AG09309 (cell line): ENCODE measurements around the gene AKAP6.

Experiments
- DNase-seq: peaks from one replicate; pipeline ENCODE4 v3.0.0-alpha.2; 2010; ENCODE audit warnings: low read depth
- H3K4me3 ChIP-seq: 2 replicates; pipeline ENCODE4 v1.5.1; 2011; ENCODE audit warnings: mild to moderate bottlenecking, low read depth, low read length, moderate library complexity; ENCODE audit not compliant: control insufficient read depth
- TF ChIP-seq, protein P1 (sequence below): IDR thresholded peaks from 2 replicates; pipeline ENCODE4 v1.5.1; 2011; ENCODE audit warnings: mild to moderate bottlenecking, low read depth, low read length, inconsistent platforms; ENCODE audit not compliant: insufficient read depth, control insufficient read depth; ENCODE audit errors: missing control alignments

The AKAP6 gene

DNA sequence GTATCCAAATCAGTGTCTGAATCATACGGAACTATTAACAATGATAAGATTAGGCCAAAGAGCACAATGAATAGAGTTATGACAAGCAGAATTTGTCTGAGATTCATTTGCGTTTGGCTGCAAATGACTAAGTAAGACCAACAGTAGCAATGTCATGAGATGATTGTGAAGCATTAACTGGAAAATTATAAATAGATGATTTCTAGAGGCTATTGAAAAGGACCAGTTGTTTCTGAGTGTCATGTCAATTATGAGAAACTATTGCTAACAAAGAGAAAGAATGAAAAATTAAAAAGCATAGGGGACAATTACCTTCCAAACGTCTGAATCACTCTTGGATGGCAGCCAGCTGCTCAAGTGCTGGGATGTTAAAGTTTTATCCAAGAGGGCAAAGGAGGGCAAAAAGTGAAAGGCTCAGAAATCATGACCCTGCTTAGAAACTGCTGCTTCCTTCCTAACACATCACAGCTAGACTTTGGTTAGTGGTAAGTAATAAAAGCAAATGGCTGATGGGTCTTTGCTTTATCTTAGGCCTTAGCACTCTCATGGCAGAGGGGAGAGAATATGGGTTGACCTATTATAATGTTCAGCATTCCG, 89.0 kb downstream of the AKAP6 start:
- no peak overlapping the region for H3K4me3 ChIP-seq
- TF ChIP-seq, protein P1, sequence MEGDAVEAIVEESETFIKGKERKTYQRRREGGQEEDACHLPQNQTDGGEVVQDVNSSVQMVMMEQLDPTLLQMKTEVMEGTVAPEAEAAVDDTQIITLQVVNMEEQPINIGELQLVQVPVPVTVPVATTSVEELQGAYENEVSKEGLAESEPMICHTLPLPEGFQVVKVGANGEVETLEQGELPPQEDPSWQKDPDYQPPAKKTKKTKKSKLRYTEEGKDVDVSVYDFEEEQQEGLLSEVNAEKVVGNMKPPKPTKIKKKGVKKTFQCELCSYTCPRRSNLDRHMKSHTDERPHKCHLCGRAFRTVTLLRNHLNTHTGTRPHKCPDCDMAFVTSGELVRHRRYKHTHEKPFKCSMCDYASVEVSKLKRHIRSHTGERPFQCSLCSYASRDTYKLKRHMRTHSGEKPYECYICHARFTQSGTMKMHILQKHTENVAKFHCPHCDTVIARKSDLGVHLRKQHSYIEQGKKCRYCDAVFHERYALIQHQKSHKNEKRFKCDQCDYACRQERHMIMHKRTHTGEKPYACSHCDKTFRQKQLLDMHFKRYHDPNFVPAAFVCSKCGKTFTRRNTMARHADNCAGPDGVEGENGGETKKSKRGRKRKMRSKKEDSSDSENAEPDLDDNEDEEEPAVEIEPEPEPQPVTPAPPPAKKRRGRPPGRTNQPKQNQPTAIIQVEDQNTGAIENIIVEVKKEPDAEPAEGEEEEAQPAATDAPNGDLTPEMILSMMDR, result no peak
- no peak for DNase-seq

DNA sequence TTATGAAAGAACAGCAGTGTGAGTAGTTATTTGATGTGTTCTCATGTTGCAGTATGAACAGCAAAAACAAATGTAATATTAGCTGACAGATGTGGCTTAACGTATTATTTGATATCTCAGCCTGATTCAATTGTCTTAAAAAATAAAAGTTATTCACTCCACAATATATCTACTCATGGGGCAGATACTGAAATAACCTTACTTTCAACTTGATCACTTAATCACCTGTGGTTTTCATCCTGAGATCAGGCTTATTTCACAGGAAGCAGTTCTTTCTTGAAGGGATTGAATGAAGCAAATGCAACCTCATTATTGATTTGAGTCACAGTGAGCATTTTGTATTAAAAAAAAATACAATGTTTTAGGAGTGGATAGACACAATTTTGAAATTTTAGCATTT, 90.3 kb downstream of the AKAP6 start:
- DNase-seq, result no peak
- TF ChIP-seq, protein P1, result no peak
- no peak overlapping the region for H3K4me3 ChIP-seq

- H3K4me3 ChIP-seq, result no peak overlapping the region
- TF ChIP-seq, protein P1, result no peak
- no peak for DNase-seq
These were observed 92.7 kb downstream of the AKAP6 start for GRCh38 chr14:32421781-32422180.

- DNase-seq, result no peak
- TF ChIP-seq, protein P1, result no peak
These were observed 93.3 kb downstream of the AKAP6 start for GRCh38 chr14:32422440-32422839.

DNA sequence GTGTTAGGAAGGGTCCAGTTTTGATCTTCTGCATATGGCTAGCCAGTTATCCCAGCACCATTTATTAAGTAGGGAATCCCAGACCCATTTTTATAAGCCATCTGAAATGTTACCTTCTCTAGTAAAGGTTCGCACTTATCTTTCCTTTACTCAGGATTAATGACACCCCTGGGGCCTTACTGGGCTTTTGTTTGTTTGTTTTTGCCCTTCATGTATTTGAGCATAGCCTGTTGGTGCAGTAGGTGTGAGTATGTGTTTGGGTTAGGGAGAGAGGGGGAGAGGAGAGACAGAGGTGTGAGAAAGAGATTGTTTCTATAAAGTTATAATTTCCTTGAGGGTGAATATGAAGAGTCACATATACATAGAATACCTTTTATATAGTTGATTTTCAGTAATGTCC, 96.9 kb downstream of the AKAP6 start:
- DNase-seq, result no peak
- H3K4me3 ChIP-seq, result no peak overlapping the region
- TF ChIP-seq, protein P1, result no peak

More at GRCh38 chr14:32422440-32422839, 93.3 kb downstream of the AKAP6 start:
- H3K4me3 ChIP-seq, result no peak overlapping the region

- no peak overlapping the region for H3K4me3 ChIP-seq
- TF ChIP-seq, protein P1, result no peak
- DNase-seq, result no peak
These were observed 97.7 kb downstream of the AKAP6 start for GRCh38 chr14:32426586-32427388.
